ENCODE measurements around the gene ABCC1. TPM values are rescaled to one million over a fixed set of nuclear protein-coding genes. Genes with fewer than 3 reads are reported as not detected.

The ABCC1 gene
- total and polyA plus RNA-seq, 2 donors (not counting 1 experiment from before 2014, with no cell fraction given) = 54.1 to 178 TPM

GRCh38 chr16:16073891-16074881 is 124.8 kb downstream of the ABCC1 start:
- Histone ChIP-seq H3K4me1 (ENCODE audit: control insufficient read depth, extremely low read depth, insufficient read depth, low read length) (peaks cover 30% of the 10 kb centered on the region), H2AFZ (ENCODE audit: low read length) (no peak overlapping the region), H3K36me3 (ENCODE audit: control insufficient read depth, insufficient read depth, low read length) (peaks cover 34% of the 10 kb centered on the region), H3K4me2 (ENCODE audit: extremely low read depth, insufficient read depth, low read length) (peak overlapping the region; percentile 30), H4K20me1 (ENCODE audit: control insufficient read depth, extremely low read depth, insufficient read depth, low read length) (no peaks in the 10 kb centered on the region), H3K4me3 (replicated peaks in 1 of 4; ENCODE audit: control extremely low read depth in 1 of 4, insufficient read depth in 1 of 4, low read depth in 3 of 4, low read length in 4 of 4) (no peak overlapping the region), H3K27ac (ENCODE audit: insufficient read depth, low read length) (peak overlapping the region; percentile 63), H3K9me3 (ENCODE audit: control insufficient read depth, insufficient read depth, low read depth, low read length) (no peaks in the 10 kb centered on the region), H3K27me3 (ENCODE audit: control insufficient read depth, insufficient read depth, low read length) (no peaks in the 10 kb centered on the region), H3K9ac (ENCODE audit: insufficient read depth, low read length) (no peak overlapping the region), H3K79me2 (ENCODE audit: control insufficient read depth, insufficient read depth, low read length) (no peaks in the 10 kb centered on the region)
- TF ChIP-seq EZH2 (IDR thresholded peaks at IDR 0.05; ENCODE audit: low read length, missing control alignments) = no peak
- no peak for TF ChIP-seq CTCF (conservative IDR thresholded peaks at IDR 0.05 in 1 of 2, IDR thresholded peaks at IDR 0.05 in 1 of 2; ENCODE audit: low read depth in 1 of 2, low read length in 2 of 2)
- DNase-seq (ENCODE audit: low read depth in 2 of 2) = peak; percentile 79 to 97

GRCh38 chr16:16075488-16076422 is 126.3 kb downstream of the ABCC1 start:
- Histone ChIP-seq H2AFZ (ENCODE audit: low read length) (no peak overlapping the region), H3K4me3 (replicated peaks in 1 of 4; ENCODE audit: control extremely low read depth in 1 of 4, insufficient read depth in 1 of 4, low read depth in 3 of 4, low read length in 4 of 4) (no peak overlapping the region), H3K36me3 (ENCODE audit: control insufficient read depth, insufficient read depth, low read length) (peaks cover 33% of the 10 kb centered on the region), H3K79me2 (ENCODE audit: control insufficient read depth, insufficient read depth, low read length) (no peaks in the 10 kb centered on the region), H3K9ac (ENCODE audit: insufficient read depth, low read length) (no peak overlapping the region), H3K4me1 (ENCODE audit: control insufficient read depth, extremely low read depth, insufficient read depth, low read length) (peaks cover 30% of the 10 kb centered on the region), H4K20me1 (ENCODE audit: control insufficient read depth, extremely low read depth, insufficient read depth, low read length) (no peaks in the 10 kb centered on the region), H3K4me2 (ENCODE audit: extremely low read depth, insufficient read depth, low read length) (no peak overlapping the region), H3K9me3 (ENCODE audit: control insufficient read depth, insufficient read depth, low read depth, low read length) (no peaks in the 10 kb centered on the region), H3K27ac (ENCODE audit: insufficient read depth, low read length) (peak overlapping the region; percentile 60), H3K27me3 (ENCODE audit: control insufficient read depth, insufficient read depth, low read length) (no peaks in the 10 kb centered on the region)
- TF ChIP-seq EZH2 (IDR thresholded peaks at IDR 0.05; ENCODE audit: low read length, missing control alignments) = no peak
- no peak for TF ChIP-seq CTCF (conservative IDR thresholded peaks at IDR 0.05 in 1 of 2, IDR thresholded peaks at IDR 0.05 in 1 of 2; ENCODE audit: low read depth in 1 of 2, low read length in 2 of 2)
- DNase-seq (ENCODE audit: low read depth in 2 of 2) = peak; percentile 41 to 71

- TF ChIP-seq CTCF (conservative IDR thresholded peaks at IDR 0.05 in 1 of 2, IDR thresholded peaks at IDR 0.05 in 1 of 2; ENCODE audit: low read depth in 1 of 2, low read length in 2 of 2) (no peak), EZH2 (IDR thresholded peaks at IDR 0.05; ENCODE audit: low read length, missing control alignments) (no peak)
- H3K4me3 ChIP-seq (replicated peaks in 1 of 4; ENCODE audit: control extremely low read depth in 1 of 4, insufficient read depth in 1 of 4, low read depth in 3 of 4, low read length in 4 of 4) = no peak overlapping the region
- H2AFZ ChIP-seq (ENCODE audit: low read length) = no peak overlapping the region
- no peaks in the 10 kb centered on the region for H3K27me3 ChIP-seq (ENCODE audit: control insufficient read depth, insufficient read depth, low read length)
- DNase-seq (ENCODE audit: low read depth in 2 of 2) = no peak
- no peak overlapping the region for H3K4me2 ChIP-seq (ENCODE audit: extremely low read depth, insufficient read depth, low read length)
- no peaks in the 10 kb centered on the region for H4K20me1 ChIP-seq (ENCODE audit: control insufficient read depth, extremely low read depth, insufficient read depth, low read length)
- H3K27ac ChIP-seq (ENCODE audit: insufficient read depth, low read length) = peak overlapping the region; percentile 60
- H3K9me3 ChIP-seq (ENCODE audit: control insufficient read depth, insufficient read depth, low read depth, low read length) = no peaks in the 10 kb centered on the region
- no peak overlapping the region for H3K9ac ChIP-seq (ENCODE audit: insufficient read depth, low read length)
- no peaks in the 10 kb centered on the region for H3K79me2 ChIP-seq (ENCODE audit: control insufficient read depth, insufficient read depth, low read length)
- peaks cover 33% of the 10 kb centered on the region for H3K36me3 ChIP-seq (ENCODE audit: control insufficient read depth, insufficient read depth, low read length)
- H3K4me1 ChIP-seq (ENCODE audit: control insufficient read depth, extremely low read depth, insufficient read depth, low read length) = peaks cover 32% of the 10 kb centered on the region
Measured at GRCh38 chr16:16076423-16076813, 127.0 kb downstream of the ABCC1 start.
